GM23338 (cell line): ENCODE results near the gene EFR3B. TPM values are rescaled to one million over a fixed set of nuclear protein-coding genes. Genes with fewer than 3 reads are reported as not detected.

Experiments used
- ATAC-seq: fragments of 200-7000 bp; cut with Tn5 transposase; 3 replicates; pipeline ENCODE4 v1.9.1; 2020
- DNase-seq: peaks from one replicate; pipeline ENCODE4 v3.0.0-alpha.2; 2015; ENCODE audit warnings: low spot score
- H2AFZ ChIP-seq: fragments of 200-600 bp; sonication (generic); 2 replicates; pipeline ENCODE4 v1.8.0; 2016; ENCODE audit warnings: antibody characterized with exemption, mild to moderate bottlenecking, moderate library complexity
- H3F3A ChIP-seq: fragments of 200-600 bp; sonication (generic); replicated peaks from 2 replicates; pipeline ENCODE4 v1.8.0; 2017; ENCODE audit warnings: antibody characterized with exemption, mixed run types, low read depth
- H3K27ac ChIP-seq: fragments of 200-600 bp; sonication (generic); 2 replicates; pipeline ENCODE4 v1.6.1; 2016; ENCODE audit warnings: low read depth
- H3K27me3 ChIP-seq: fragments of 200-600 bp; sonication (generic); 2 replicates; pipeline ENCODE4 v1.8.0; 2016; ENCODE audit warnings: mild to moderate bottlenecking, mixed run types, moderate library complexity; ENCODE audit not compliant: insufficient read depth
- H3K36me3 ChIP-seq: fragments of 200-600 bp; sonication (generic); 2 replicates; pipeline ENCODE4 v1.8.0; 2016; ENCODE audit warnings: mild to moderate bottlenecking; ENCODE audit not compliant: insufficient read depth
- H3K4me1 ChIP-seq: fragments of 200-600 bp; sonication (generic); 2 replicates; pipeline ENCODE4 v1.8.0; 2016; ENCODE audit warnings: mild to moderate bottlenecking, moderate library complexity; ENCODE audit not compliant: insufficient read depth
- H3K4me2 ChIP-seq: fragments of 200-600 bp; sonication (generic); 2 replicates; pipeline ENCODE4 v1.7.1; 2017; ENCODE audit warnings: mixed run types
- H3K4me3 ChIP-seq: fragments of 200-600 bp; sonication (generic); 2 replicates; pipeline ENCODE4 v1.6.1; 2016; ENCODE audit warnings: mixed run types
- H3K79me2 ChIP-seq: fragments of 200-600 bp; sonication (generic); replicated peaks from 2 replicates; pipeline ENCODE4 v1.8.0; 2017; ENCODE audit warnings: mild to moderate bottlenecking; ENCODE audit not compliant: insufficient read depth
- H3K9me2 ChIP-seq: fragments of 200-600 bp; sonication (generic); 2 replicates; pipeline ENCODE4 v1.8.0; 2017; ENCODE audit not compliant: insufficient read depth
- H4K20me1 ChIP-seq: fragments of 200-600 bp; sonication (generic); replicated peaks from 2 replicates; pipeline ENCODE4 v1.8.0; 2017; ENCODE audit warnings: mild to moderate bottlenecking; ENCODE audit not compliant: insufficient read depth
- H3K27ac Mint-ChIP-seq: 2 replicates; pipeline ENCODE4 v1.8.0; 2020; ENCODE audit warnings: inconsistent platforms, mild to moderate bottlenecking, moderate library complexity, mixed read lengths
- H3K27me3 Mint-ChIP-seq: 3 replicates; pipeline ENCODE4 v1.8.0; 2022; ENCODE audit warnings: low read depth, mild to moderate bottlenecking, moderate library complexity, mixed read lengths, inconsistent platforms; ENCODE audit not compliant: insufficient read depth, poor library complexity
- H3K36me3 Mint-ChIP-seq: 3 replicates; pipeline ENCODE4 v1.8.0; 2021; ENCODE audit warnings: low read depth, mild to moderate bottlenecking, inconsistent platforms, moderate library complexity, mixed read lengths
- H3K4me1 Mint-ChIP-seq: 3 replicates; pipeline ENCODE4 v1.8.0; 2020; ENCODE audit warnings: mild to moderate bottlenecking, inconsistent platforms, mixed read lengths
- H3K4me3 Mint-ChIP-seq: 3 replicates; pipeline ENCODE4 v1.8.0; 2021; ENCODE audit warnings: moderate library complexity, mild to moderate bottlenecking, inconsistent platforms, mixed read lengths
- H3K9me3 Mint-ChIP-seq: 3 replicates; pipeline ENCODE4 v1.8.0; 2020; ENCODE audit warnings: moderate library complexity, mild to moderate bottlenecking, inconsistent platforms, mixed read lengths
- CREB1 ChIP-seq: fragments of 250-450 bp; sonication (Bioruptor Pico); IDR thresholded peaks from 2 replicates; pipeline ENCODE4 v1.5.0; 2020; ENCODE audit warnings: low read depth, mild to moderate bottlenecking, moderate library complexity
- EZH2 ChIP-seq: fragments of 200-600 bp; sonication (generic); IDR thresholded peaks from one replicate; pipeline ENCODE4 v1.8.0; 2017; ENCODE audit warnings: antibody characterized with exemption, mild to moderate bottlenecking, low read depth; ENCODE audit not compliant: unreplicated experiment
- EZH2phosphoT487 ChIP-seq: fragments of 200-600 bp; sonication (generic); IDR thresholded peaks from one replicate; pipeline ENCODE4 v1.8.1; 2018; ENCODE audit warnings: antibody characterized with exemption; ENCODE audit not compliant: unreplicated experiment
- JUNB ChIP-seq: IDR thresholded peaks from one replicate; pipeline ENCODE4 v1.6.1; 2016; ENCODE audit warnings: antibody characterized with exemption; ENCODE audit not compliant: unreplicated experiment
- NANOG ChIP-seq: IDR thresholded peaks from 2 replicates; pipeline ENCODE4 v1.6.1; 2016; ENCODE audit warnings: antibody characterized with exemption, borderline replicate concordance
- POLR2AphosphoS5 ChIP-seq: IDR thresholded peaks from 2 replicates; pipeline ENCODE4 v1.6.1; 2016; ENCODE audit warnings: antibody characterized with exemption, low read depth
- STAT1 ChIP-seq: IDR thresholded peaks from one replicate; pipeline ENCODE4 v1.6.1; 2016; ENCODE audit warnings: antibody characterized with exemption; ENCODE audit not compliant: unreplicated experiment
- ZNF114 ChIP-seq: fragments of 250-450 bp; sonication (Bioruptor Pico); IDR thresholded peaks from 2 replicates; pipeline ENCODE4 v1.5.0; 2020; ENCODE audit warnings: mild to moderate bottlenecking, moderate library complexity
- ZNF331 ChIP-seq: fragments of 250-450 bp; sonication (Bioruptor Pico); IDR thresholded peaks from 2 replicates; pipeline ENCODE4 v1.5.0; 2020; ENCODE audit warnings: low read depth, mild to moderate bottlenecking, moderate library complexity
- polyA plus RNA-seq: library from polyadenylated mRNA; unstranded; fragments of >200 nt; fragmentation: Nextera tagmentation; extraction: Ambion mirVana; gene quantifications from 2 replicates; pipeline ENCODE4 v1.2.1, GENCODE V29; 2016
- total RNA-seq: library from RNA; depleted of rRNA; stranded (reverse); fragments of >200 nt; shearing (Covaris generic); gene quantifications from 2 replicates; pipeline ENCODE4 v1.2.3, GENCODE V29; 2014
- TF ChIP-seq, protein P1 (sequence below): IDR thresholded peaks from one replicate; pipeline ENCODE4 v1.6.1; 2018; ENCODE audit warnings: antibody characterized with exemption; ENCODE audit not compliant: unreplicated experiment
- TF ChIP-seq, protein P2 (sequence below): IDR thresholded peaks from 2 replicates; pipeline ENCODE4 v1.6.1; 2016; ENCODE audit warnings: antibody characterized with exemption
- TF ChIP-seq, protein P3 (sequence below): fragments of 250-450 bp; sonication (Bioruptor Pico); IDR thresholded peaks from 2 replicates; pipeline ENCODE4 v1.5.0; 2020; ENCODE audit warnings: mild to moderate bottlenecking, moderate library complexity
- TF ChIP-seq, protein P4 (sequence below), 2 experiments: fragments of 200-600 bp in 1 of 2; sonication (generic) in 1 of 2; conservative IDR thresholded peaks; 2 replicates each; pipeline versions ENCODE4 v1.5.1 to v1.6.1; 2016 to 2017; ENCODE audit warnings: antibody characterized with exemption in 2 of 2, low read depth in 2 of 2, mild to moderate bottlenecking in 2 of 2, moderate library complexity in 1 of 2

Gene EFR3B
- total and polyA plus RNA-seq, 2 experiments from 2014 or later = 3.3 to 10.7 TPM

DNA sequence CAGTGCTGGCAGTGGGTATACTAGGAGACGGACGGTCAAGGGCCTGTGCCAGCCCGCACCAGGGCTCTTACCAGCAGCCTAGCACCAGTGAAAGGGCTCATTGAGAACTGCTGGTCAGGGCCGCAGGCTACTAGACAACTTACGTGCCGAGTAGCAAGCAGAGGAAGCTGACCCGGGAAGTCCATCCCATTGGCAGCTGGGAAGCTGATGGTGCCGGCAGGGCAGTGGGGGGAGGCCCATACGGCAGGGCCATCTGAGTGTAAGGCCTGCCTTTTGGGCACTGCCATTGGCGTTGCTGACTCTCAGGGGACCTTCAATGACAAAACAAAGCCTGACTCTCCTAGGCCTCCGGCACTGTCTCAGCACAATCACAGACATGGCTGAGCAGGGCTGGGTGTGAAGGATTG, 20.6 kb downstream of the EFR3B start:
- no peak overlapping the region for H3K4me2 ChIP-seq
- no peak overlapping the region for H3K27ac ChIP-seq
- no peaks in the 10 kb centered on the region for H3K4me1 ChIP-seq
- DNase-seq (no peak), ATAC-seq (peak; percentile 64)
- no peaks in the 10 kb centered on the region; the same call in 2 of the 3 replicates for H3K4me1 Mint-ChIP-seq
- H3K9me3 Mint-ChIP-seq = no peaks in the 10 kb centered on the region
- H3K9me2 ChIP-seq = no peaks in the 10 kb centered on the region
- no peaks in the 10 kb centered on the region for H3K79me2 ChIP-seq
- no peak overlapping the region for H3K27ac Mint-ChIP-seq
- no peak overlapping the region for H3K4me3 ChIP-seq
- no peaks in the 10 kb centered on the region; the same call in 1 of the 2 replicates for H4K20me1 ChIP-seq
- H3K4me3 Mint-ChIP-seq = no peak overlapping the region
- H3K27me3 Mint-ChIP-seq = peaks cover 3% of the 10 kb centered on the region
- no peaks in the 10 kb centered on the region for H3K36me3 ChIP-seq
- H2AFZ ChIP-seq = no peak overlapping the region
- no peak for TF ChIP-seq JUNB
- TF ChIP-seq ZNF114 (CRISPR knock-in tag) = no peak
- TF ChIP-seq STAT1 = no peak
- TF ChIP-seq, protein P1, sequence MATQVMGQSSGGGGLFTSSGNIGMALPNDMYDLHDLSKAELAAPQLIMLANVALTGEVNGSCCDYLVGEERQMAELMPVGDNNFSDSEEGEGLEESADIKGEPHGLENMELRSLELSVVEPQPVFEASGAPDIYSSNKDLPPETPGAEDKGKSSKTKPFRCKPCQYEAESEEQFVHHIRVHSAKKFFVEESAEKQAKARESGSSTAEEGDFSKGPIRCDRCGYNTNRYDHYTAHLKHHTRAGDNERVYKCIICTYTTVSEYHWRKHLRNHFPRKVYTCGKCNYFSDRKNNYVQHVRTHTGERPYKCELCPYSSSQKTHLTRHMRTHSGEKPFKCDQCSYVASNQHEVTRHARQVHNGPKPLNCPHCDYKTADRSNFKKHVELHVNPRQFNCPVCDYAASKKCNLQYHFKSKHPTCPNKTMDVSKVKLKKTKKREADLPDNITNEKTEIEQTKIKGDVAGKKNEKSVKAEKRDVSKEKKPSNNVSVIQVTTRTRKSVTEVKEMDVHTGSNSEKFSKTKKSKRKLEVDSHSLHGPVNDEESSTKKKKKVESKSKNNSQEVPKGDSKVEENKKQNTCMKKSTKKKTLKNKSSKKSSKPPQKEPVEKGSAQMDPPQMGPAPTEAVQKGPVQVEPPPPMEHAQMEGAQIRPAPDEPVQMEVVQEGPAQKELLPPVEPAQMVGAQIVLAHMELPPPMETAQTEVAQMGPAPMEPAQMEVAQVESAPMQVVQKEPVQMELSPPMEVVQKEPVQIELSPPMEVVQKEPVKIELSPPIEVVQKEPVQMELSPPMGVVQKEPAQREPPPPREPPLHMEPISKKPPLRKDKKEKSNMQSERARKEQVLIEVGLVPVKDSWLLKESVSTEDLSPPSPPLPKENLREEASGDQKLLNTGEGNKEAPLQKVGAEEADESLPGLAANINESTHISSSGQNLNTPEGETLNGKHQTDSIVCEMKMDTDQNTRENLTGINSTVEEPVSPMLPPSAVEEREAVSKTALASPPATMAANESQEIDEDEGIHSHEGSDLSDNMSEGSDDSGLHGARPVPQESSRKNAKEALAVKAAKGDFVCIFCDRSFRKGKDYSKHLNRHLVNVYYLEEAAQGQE = no peak
- no peak for TF ChIP-seq NANOG
- TF ChIP-seq, protein P2, sequence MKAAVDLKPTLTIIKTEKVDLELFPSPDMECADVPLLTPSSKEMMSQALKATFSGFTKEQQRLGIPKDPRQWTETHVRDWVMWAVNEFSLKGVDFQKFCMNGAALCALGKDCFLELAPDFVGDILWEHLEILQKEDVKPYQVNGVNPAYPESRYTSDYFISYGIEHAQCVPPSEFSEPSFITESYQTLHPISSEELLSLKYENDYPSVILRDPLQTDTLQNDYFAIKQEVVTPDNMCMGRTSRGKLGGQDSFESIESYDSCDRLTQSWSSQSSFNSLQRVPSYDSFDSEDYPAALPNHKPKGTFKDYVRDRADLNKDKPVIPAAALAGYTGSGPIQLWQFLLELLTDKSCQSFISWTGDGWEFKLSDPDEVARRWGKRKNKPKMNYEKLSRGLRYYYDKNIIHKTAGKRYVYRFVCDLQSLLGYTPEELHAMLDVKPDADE = no peak
- TF ChIP-seq POLR2AphosphoS5 = no peak
- no peak for TF ChIP-seq CREB1
- TF ChIP-seq EZH2phosphoT487 = no peak
- no peak for TF ChIP-seq ZNF331 (CRISPR knock-in tag)
- TF ChIP-seq EZH2 = no peak
- TF ChIP-seq, protein P3, sequence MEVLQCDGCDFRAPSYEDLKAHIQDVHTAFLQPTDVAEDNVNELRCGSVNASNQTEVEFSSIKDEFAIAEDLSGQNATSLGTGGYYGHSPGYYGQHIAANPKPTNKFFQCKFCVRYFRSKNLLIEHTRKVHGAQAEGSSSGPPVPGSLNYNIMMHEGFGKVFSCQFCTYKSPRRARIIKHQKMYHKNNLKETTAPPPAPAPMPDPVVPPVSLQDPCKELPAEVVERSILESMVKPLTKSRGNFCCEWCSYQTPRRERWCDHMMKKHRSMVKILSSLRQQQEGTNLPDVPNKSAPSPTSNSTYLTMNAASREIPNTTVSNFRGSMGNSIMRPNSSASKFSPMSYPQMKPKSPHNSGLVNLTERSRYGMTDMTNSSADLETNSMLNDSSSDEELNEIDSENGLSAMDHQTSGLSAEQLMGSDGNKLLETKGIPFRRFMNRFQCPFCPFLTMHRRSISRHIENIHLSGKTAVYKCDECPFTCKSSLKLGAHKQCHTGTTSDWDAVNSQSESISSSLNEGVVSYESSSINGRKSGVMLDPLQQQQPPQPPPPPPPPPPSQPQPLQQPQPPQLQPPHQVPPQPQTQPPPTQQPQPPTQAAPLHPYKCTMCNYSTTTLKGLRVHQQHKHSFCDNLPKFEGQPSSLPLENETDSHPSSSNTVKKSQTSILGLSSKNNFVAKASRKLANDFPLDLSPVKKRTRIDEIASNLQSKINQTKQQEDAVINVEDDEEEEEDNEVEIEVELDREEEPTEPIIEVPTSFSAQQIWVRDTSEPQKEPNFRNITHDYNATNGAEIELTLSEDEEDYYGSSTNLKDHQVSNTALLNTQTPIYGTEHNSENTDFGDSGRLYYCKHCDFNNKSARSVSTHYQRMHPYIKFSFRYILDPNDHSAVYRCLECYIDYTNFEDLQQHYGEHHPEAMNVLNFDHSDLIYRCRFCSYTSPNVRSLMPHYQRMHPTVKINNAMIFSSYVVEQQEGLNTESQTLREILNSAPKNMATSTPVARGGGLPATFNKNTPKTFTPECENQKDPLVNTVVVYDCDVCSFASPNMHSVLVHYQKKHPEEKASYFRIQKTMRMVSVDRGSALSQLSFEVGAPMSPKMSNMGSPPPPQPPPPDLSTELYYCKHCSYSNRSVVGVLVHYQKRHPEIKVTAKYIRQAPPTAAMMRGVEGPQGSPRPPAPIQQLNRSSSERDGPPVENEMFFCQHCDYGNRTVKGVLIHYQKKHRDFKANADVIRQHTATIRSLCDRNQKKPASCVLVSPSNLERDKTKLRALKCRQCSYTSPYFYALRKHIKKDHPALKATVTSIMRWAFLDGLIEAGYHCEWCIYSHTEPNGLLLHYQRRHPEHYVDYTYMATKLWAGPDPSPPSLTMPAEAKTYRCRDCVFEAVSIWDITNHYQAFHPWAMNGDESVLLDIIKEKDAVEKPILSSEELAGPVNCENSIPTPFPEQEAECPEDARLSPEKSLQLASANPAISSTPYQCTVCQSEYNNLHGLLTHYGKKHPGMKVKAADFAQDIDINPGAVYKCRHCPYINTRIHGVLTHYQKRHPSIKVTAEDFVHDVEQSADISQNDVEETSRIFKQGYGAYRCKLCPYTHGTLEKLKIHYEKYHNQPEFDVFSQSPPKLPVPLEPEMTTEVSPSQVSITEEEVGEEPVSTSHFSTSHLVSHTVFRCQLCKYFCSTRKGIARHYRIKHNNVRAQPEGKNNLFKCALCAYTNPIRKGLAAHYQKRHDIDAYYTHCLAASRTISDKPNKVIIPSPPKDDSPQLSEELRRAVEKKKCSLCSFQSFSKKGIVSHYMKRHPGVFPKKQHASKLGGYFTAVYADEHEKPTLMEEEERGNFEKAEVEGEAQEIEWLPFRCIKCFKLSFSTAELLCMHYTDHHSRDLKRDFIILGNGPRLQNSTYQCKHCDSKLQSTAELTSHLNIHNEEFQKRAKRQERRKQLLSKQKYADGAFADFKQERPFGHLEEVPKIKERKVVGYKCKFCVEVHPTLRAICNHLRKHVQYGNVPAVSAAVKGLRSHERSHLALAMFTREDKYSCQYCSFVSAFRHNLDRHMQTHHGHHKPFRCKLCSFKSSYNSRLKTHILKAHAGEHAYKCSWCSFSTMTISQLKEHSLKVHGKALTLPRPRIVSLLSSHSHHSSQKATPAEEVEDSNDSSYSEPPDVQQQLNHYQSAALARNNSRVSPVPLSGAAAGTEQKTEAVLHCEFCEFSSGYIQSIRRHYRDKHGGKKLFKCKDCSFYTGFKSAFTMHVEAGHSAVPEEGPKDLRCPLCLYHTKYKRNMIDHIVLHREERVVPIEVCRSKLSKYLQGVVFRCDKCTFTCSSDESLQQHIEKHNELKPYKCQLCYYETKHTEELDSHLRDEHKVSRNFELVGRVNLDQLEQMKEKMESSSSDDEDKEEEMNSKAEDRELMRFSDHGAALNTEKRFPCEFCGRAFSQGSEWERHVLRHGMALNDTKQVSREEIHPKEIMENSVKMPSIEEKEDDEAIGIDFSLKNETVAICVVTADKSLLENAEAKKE (CRISPR knock-in tag) = no peak
- TF ChIP-seq, protein P4, sequence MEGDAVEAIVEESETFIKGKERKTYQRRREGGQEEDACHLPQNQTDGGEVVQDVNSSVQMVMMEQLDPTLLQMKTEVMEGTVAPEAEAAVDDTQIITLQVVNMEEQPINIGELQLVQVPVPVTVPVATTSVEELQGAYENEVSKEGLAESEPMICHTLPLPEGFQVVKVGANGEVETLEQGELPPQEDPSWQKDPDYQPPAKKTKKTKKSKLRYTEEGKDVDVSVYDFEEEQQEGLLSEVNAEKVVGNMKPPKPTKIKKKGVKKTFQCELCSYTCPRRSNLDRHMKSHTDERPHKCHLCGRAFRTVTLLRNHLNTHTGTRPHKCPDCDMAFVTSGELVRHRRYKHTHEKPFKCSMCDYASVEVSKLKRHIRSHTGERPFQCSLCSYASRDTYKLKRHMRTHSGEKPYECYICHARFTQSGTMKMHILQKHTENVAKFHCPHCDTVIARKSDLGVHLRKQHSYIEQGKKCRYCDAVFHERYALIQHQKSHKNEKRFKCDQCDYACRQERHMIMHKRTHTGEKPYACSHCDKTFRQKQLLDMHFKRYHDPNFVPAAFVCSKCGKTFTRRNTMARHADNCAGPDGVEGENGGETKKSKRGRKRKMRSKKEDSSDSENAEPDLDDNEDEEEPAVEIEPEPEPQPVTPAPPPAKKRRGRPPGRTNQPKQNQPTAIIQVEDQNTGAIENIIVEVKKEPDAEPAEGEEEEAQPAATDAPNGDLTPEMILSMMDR (conservative IDR thresholded peaks at IDR 0.05; ENCODE audit: low read depth in 2 of 2) = no peak
- H3K27me3 ChIP-seq = no peaks in the 10 kb centered on the region
- no peaks in the 10 kb centered on the region for H3K36me3 Mint-ChIP-seq
- no peaks in the 10 kb centered on the region for H3F3A ChIP-seq
